ENCODE measurements around the gene RAPGEF1. TPM values are rescaled to one million over a fixed set of nuclear protein-coding genes. Genes with fewer than 3 reads are reported as not detected.

The RAPGEF1 gene
- total RNA-seq, 2 experiments from 2014 or later = 149 to 158 TPM

DNA sequence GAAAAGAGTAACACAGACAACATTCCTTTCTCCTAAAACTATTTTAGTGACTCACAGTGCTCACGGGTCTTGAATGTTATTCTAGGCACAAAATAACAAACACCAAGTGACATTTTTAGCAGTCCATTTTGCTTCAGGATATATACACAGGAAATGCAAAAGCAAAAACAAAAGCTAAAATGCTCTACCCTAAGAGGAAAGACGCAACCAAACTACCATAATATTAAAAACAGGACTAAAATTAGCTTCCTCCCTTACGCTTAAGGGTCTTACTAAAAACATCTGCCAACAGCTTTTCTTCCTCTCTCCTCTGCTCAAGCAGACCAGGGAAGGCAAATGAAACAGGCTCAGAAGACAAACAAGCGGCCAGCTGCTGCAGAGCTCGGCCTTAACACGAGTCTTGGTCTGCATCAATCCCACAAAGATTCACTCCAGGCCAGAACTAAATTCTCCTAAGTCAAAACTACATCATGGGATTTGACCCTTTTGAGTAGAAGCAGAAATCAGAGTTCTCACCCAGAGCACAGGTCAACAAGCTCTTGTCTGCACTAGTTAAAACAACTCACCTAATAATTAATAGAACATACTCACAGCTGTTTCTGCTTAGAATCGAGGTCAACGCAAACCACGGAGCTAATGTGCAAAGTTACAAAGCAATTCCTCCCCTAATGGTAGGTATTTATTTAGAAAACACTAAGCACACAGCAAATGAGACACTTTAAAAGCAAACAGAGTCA lies 62.3 kb downstream of the RAPGEF1 start:
- peak overlapping the region; percentile 88 for H3K4me3 Mint-ChIP-seq
- no peaks in the 10 kb centered on the region for H3K27me3 Mint-ChIP-seq
- H3K27ac Mint-ChIP-seq = peak overlapping the region; percentile 95
- peaks cover 92% of the 10 kb centered on the region for H3K4me1 Mint-ChIP-seq
- no peaks in the 10 kb centered on the region for H3K9me3 Mint-ChIP-seq
- ChIA-PET POLR2A (interaction anchor here (0.7 to 9.2 kb wide), 33 partner anchors 11 to 551 kb away, joined by 3 to 362 read pairs (median 6); partner anchors contain the start of gene RAPGEF1), CTCF (interaction anchor here (0.5 to 8.8 kb wide), 23 partner anchors 10 to 304 kb away, joined by 3 to 87 read pairs (median 5); partner anchors contain the start of gene RAPGEF1)
- peaks cover 41% of the 10 kb centered on the region for H3K36me3 Mint-ChIP-seq (ENCODE audit: low read depth)
- peak; percentile 28 for DNase-seq

DNA sequence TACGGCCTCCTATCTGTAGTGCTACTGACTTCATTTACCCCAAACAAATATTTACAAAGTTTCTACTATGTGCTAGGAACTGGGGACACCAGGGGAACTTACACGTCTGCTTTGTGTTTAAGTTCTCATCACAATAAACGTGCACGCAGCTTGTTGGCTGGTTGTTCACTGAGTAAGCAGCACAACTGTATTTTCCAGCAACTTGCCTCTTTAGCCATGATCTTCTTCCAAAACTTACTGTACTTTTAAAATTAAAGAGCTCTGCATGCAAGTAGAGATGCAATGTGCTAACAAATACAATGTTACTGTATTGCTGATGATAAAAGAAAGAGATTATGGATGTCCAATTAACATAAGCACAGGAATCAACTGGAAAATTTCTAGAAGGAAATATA lies 62.8 kb downstream of the RAPGEF1 start:
- Mint-ChIP-seq H3K4me1 (peaks cover 94% of the 10 kb centered on the region), H3K36me3 (ENCODE audit: low read depth) (peaks cover 42% of the 10 kb centered on the region), H3K27me3 (no peaks in the 10 kb centered on the region), H3K9me3 (no peaks in the 10 kb centered on the region), H3K27ac (peak overlapping the region; percentile 95), H3K4me3 (peak overlapping the region; percentile 88)
- DNase-seq = no peak
- POLR2A ChIA-PET = interaction anchor here (0.9 to 9.2 kb wide), 23 partner anchors 11 to 550 kb away, joined by 3 to 362 read pairs (median 15); partner anchors contain the start of gene RAPGEF1
- CTCF ChIA-PET = interaction anchor here (0.5 to 8.8 kb wide), 19 partner anchors 9 to 304 kb away, joined by 3 to 87 read pairs (median 5); partner anchors contain the start of gene RAPGEF1

DNA sequence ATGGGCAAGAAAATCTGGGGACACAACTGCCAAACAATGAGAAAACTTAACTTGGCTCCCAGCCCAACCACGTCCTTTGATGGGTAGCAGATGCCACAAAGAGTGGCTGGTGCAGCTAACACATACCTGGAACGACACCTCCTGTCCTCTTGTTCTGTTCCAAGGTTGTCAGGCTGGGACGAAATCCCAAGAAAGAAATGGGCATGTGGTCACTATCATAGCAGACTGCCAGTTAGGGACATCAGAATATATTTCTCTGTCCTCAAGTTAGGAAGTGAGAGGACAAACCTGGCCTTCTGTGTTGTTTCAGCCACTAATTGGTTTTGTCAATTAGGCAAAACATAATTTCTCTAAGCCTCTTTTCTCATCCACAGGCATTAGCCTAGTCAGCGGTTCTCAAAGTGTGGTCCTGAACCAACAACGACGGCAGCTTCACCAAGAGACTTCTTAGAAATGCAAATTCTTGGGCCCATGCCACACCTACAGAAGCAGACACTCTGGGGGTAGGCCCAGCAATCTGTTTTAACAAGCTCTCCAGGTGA lies 63.4 kb downstream of the RAPGEF1 start:
- POLR2A ChIA-PET = interaction anchor here (1.0 to 9.2 kb wide), 19 partner anchors 10 to 550 kb away, joined by 3 to 362 read pairs (median 22); partner anchors contain the start of gene RAPGEF1
- H3K27me3 Mint-ChIP-seq = no peaks in the 10 kb centered on the region
- H3K4me3 Mint-ChIP-seq = peak overlapping the region; percentile 88
- H3K9me3 Mint-ChIP-seq = no peaks in the 10 kb centered on the region
- CTCF ChIA-PET = interaction anchor here (0.8 to 8.8 kb wide), 12 partner anchors 9 to 85 kb away, joined by 4 to 87 read pairs (median 8); partner anchors contain the start of gene RAPGEF1
- H3K4me1 Mint-ChIP-seq = peaks cover 94% of the 10 kb centered on the region
- peaks cover 47% of the 10 kb centered on the region for H3K36me3 Mint-ChIP-seq (ENCODE audit: low read depth)
- peak; percentile 60 for DNase-seq
- peak overlapping the region; percentile 95 for H3K27ac Mint-ChIP-seq

DNA sequence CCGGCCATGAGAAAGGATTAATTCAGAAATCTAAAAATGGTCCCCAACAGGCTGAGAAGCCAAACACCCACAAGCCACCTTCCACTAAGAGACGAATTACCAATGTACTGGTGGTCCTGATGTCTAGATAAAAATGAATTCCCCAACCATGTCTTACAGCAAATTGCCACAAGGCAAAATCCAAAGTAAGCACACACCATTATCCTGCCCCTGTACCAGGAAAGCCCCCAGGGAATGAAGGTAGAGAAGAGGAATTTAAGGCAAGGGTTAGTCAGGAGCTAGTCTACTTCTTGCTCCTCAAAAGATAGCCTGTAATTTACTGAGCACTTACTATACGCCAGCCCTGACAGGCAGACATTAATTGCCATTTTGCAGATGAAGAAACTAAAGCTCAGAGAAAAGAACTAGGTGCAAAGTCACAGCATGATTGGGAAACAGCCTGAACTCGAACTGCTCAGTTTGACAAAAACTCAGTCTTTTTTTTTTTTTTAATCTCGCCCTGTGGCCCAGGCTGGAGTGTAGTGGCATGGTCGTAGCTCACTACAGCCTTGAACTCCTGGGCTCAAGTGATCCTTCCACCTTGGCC lies 64.3 kb downstream of the RAPGEF1 start:
- Mint-ChIP-seq H3K27ac (peak overlapping the region; percentile 95), H3K4me3 (peak overlapping the region; percentile 88), H3K27me3 (no peaks in the 10 kb centered on the region), H3K36me3 (ENCODE audit: low read depth) (peaks cover 52% of the 10 kb centered on the region), H3K4me1 (peaks cover 99% of the 10 kb centered on the region), H3K9me3 (no peaks in the 10 kb centered on the region)
- CTCF ChIA-PET = interaction anchor here (1.4 to 8.8 kb wide), 4 partner anchors 33 to 63 kb away, joined by 4 to 87 read pairs (median 42); partner anchors contain the start of gene RAPGEF1
- DNase-seq = no peak
- POLR2A ChIA-PET = interaction anchor here (0.8 to 9.2 kb wide), 13 partner anchors 9 to 680 kb away, joined by 3 to 362 read pairs (median 12); partner anchors contain the start of genes RAPGEF1 and SETX

DNA sequence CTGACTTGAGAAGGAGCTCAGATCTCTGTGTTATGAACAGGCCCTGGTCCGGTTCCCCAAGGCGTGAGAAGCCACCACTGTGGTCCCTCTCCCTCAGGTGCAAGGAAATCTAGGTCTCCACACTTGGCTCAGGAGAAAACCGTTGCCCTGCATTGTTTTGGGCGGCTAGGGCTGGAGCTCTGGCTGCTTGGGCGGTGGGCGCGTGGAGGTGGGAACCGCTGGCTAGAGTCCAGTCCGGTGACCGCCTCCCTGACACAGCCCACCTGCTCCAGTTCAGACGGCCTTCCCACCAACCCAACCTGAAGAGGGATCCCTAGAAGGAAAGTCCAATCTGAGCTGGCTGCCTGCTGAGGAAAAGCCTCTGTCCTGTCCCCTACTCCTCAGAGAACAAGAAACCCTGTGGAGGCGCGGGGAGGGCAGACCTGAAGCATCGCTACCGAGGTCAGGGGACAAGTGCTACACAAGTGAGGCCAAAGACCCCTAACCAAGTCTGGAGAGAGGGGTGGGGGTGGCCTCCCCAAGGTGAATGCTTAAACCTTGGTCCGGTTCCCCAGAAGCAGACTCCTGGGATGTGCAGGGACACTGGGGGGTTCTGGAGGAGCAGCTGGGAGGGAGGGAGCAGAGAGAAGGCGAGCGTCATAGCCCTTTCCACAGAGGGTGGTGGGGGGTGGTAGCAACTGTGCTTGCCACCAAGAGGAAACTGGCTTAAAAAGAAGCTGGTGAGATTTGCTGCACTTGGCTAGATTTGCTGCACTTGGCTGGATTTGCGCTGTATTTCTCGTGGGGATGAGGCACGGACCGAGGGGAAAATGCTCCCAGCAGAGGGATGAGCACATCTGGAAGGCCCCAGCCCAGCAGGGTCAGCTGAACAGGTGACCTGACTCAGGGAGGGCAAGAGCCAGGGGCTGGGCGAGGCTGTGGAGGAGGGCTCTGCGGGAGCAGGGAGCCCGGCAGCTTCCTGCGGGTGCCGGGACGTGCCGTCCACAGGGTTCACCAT lies 65.2 kb downstream of the RAPGEF1 start:
- no peaks in the 10 kb centered on the region for H3K9me3 Mint-ChIP-seq
- no peak for DNase-seq
- peaks cover 52% of the 10 kb centered on the region for H3K36me3 Mint-ChIP-seq (ENCODE audit: low read depth)
- peak overlapping the region; percentile 95 for H3K27ac Mint-ChIP-seq
- no peaks in the 10 kb centered on the region for H3K27me3 Mint-ChIP-seq
- peak overlapping the region; percentile 88 for H3K4me3 Mint-ChIP-seq
- ChIA-PET POLR2A (interaction anchor here (0.6 to 9.2 kb wide), 14 partner anchors 8 to 680 kb away, joined by 3 to 362 read pairs (median 8); partner anchors contain the start of genes RAPGEF1 and SETX), CTCF (interaction anchor here (7.8 to 8.8 kb wide), 2 partner anchors 56 to 63 kb away, joined by 78 to 87 read pairs; partner anchors contain the start of gene RAPGEF1)
- H3K4me1 Mint-ChIP-seq = peaks cover 99% of the 10 kb centered on the region

DNA sequence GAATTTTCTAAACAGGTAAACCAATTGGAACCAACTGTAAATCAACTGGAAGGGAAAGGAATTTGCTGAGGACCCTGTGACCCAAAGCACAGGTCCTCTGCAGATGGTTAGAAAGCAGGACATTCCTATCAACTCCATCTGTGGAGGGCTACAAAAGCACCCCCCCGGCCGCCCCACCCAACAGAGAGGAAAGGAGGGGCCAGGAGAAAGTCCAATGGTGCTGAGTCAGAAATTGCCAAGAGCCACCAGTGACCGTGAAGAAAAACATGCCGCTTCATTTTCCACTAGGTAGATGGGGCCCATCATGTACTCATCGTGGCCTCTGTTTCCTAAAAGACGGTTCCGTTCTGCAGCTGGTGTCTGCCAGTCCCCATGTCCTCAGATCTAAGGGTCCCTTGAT lies 66.3 kb downstream of the RAPGEF1 start:
- POLR2A ChIA-PET = interaction anchor here (0.6 to 9.2 kb wide), 5 partner anchors 13 to 57 kb away, joined by 3 to 362 read pairs (median 3); no protein-coding TSS in a partner anchor

DNA sequence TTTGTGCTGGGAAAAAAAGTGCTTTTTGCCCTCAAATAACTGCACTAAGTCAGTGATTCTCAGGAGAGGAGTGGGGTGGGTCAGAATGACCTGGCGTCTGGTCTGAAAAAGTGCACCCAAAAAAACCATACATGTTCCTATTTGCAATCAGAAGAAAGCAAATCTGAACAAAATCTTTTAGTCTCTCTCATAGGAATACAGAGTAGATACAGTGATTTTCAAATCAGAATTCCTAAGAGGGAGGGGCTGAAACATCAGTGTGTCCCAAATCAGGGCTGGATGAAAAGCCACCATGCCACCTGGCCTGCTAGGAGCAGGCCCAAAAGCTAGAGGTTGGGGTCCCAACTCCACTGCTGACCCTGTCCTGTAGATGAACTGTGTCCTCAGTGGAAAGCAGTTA lies 66.8 kb downstream of the RAPGEF1 start:
- ChIA-PET CTCF (interaction anchor here (0.6 kb wide), 1 partner anchor 38 kb away, joined by 3 read pairs; no protein-coding TSS in a partner anchor), POLR2A (interaction anchor here (1.1 to 9.2 kb wide), 2 partner anchors 37 to 57 kb away, joined by 3 to 362 read pairs; no protein-coding TSS in a partner anchor)
- no peak for DNase-seq
- no peaks in the 10 kb centered on the region for H3K9me3 Mint-ChIP-seq
- H3K27me3 Mint-ChIP-seq = no peaks in the 10 kb centered on the region
- peak overlapping the region; percentile 88 for H3K4me3 Mint-ChIP-seq
- H3K4me1 Mint-ChIP-seq = peaks cover 98% of the 10 kb centered on the region
- H3K36me3 Mint-ChIP-seq (ENCODE audit: low read depth) = peaks cover 52% of the 10 kb centered on the region
- peak overlapping the region; percentile 100 for H3K27ac Mint-ChIP-seq

More for the DNA sequence above, 66.3 kb downstream of the RAPGEF1 start:
- H3K4me1 Mint-ChIP-seq = peaks cover 99% of the 10 kb centered on the region
- H3K9me3 Mint-ChIP-seq = no peaks in the 10 kb centered on the region
- DNase-seq = no peak
- peak overlapping the region; percentile 88 for H3K4me3 Mint-ChIP-seq
- H3K27me3 Mint-ChIP-seq = no peaks in the 10 kb centered on the region
- CTCF ChIA-PET = interaction anchor here (0.6 to 8.8 kb wide), 2 partner anchors 38 to 65 kb away, joined by 3 to 78 read pairs; partner anchors contain the start of gene RAPGEF1
- H3K27ac Mint-ChIP-seq = peak overlapping the region; percentile 95
- peaks cover 52% of the 10 kb centered on the region for H3K36me3 Mint-ChIP-seq (ENCODE audit: low read depth)

DNA sequence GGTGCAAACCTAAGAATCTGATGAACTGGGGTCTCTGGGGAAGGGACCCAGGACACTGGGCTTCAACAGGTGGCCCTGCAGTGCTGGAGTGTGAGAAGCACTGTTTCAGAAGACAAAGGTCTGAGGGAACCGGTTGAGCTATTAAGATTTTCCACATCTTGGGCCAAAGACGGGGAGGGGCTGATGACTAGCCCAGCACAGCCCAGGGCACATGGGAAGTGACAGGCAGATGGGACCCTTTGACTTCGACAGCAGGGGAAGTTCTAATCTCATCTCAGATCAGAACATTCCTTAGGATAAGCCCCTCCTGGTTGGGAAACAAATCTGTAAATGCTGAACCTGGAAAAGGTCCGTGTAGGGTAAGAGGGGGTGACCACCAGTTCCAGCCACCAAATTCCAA lies 67.4 kb downstream of the RAPGEF1 start:
- Mint-ChIP-seq H3K4me1 (peaks cover 98% of the 10 kb centered on the region), H3K4me3 (peak overlapping the region; percentile 88), H3K27ac (peak overlapping the region; percentile 100), H3K27me3 (no peaks in the 10 kb centered on the region), H3K9me3 (no peaks in the 10 kb centered on the region), H3K36me3 (ENCODE audit: low read depth) (peaks cover 55% of the 10 kb centered on the region)
- CTCF ChIA-PET = interaction anchor here (1.2 kb wide), 1 partner anchor 56 kb away, joined by 3 read pairs; no protein-coding TSS in a partner anchor
- DNase-seq = no peak
- POLR2A ChIA-PET = interaction anchor here (1.1 to 1.8 kb wide), 3 partner anchors 37 to 61 kb away, joined by 3 to 9 read pairs (median 7); no protein-coding TSS in a partner anchor

DNA sequence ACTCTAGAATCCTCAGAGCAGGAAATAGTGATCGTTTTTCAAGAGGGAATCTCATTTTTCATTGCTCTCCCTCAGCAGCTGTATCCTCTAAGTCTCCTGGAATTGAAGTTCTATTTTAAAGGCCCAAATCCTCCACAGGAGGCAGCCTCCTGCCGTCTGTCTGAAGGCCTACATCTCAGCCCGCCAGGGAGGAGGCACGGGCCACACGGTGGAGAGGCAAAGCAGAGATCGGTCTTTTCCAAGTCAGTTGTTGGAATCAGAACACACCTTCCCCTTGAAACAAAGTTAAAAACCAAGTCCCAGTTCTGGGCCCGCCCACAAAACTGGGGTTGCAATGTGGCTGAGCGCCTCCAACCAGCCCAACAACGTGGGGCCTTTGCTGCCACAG lies 68.7 kb downstream of the RAPGEF1 start:
- no peak for DNase-seq
- ChIA-PET POLR2A (interaction anchor here (0.9 to 9.5 kb wide), 4 partner anchors 7 to 62 kb away, joined by 3 to 228 read pairs (median 6); no protein-coding TSS in a partner anchor), CTCF (interaction anchor here (1.2 kb wide), 1 partner anchor 58 kb away, joined by 3 read pairs; no protein-coding TSS in a partner anchor)
- H3K4me3 Mint-ChIP-seq = peak overlapping the region; percentile 67
- H3K27ac Mint-ChIP-seq = peak overlapping the region; percentile 100
- no peaks in the 10 kb centered on the region for H3K9me3 Mint-ChIP-seq
- peaks cover 98% of the 10 kb centered on the region for H3K4me1 Mint-ChIP-seq
- H3K27me3 Mint-ChIP-seq = no peaks in the 10 kb centered on the region
- H3K36me3 Mint-ChIP-seq (ENCODE audit: low read depth) = peaks cover 54% of the 10 kb centered on the region

DNA sequence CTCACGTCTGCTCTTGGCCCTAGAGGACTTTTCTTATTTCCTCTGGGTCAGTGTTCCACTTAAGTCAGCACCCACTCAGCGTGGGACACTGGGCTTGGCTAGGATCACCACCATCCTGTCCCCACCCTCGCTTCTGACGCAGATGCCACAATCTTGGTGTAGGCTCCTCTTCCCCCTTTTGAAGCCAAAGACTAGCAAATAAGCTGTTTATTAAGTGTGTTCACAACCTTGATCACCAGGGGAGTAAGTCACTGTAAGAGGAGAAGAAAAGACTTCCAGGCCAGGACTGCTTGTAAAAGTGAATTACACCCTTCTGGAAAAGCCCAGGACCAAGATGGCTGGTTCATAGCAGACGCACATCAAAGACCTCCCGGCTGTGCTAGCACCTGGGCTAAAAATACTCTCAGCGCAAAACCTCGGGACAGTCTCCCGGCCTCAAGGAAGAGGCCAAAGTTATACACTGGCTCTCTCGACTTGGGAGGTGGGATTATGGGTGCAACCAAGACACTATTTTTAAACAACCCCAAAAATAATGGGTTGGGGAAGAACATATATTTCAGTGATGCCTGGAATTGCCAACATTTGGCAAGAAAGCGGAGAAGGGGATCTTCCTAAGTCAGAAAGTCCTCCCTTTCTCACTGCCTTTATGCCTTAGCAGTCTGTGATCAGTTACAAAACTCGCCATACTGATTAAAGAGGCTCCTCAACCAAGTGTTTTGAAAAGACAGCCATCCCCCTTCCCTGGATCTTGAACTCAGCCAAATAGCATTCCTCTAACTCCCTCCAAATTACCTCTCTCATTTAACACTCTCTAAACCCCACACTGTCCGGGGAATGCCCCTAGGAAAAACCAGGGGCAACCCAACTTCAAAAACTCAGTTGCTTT lies 69.4 kb downstream of the RAPGEF1 start:
- H3K27ac Mint-ChIP-seq = peak overlapping the region; percentile 100
- no peaks in the 10 kb centered on the region for H3K27me3 Mint-ChIP-seq
- H3K4me3 Mint-ChIP-seq = peak overlapping the region; percentile 67
- ChIA-PET CTCF (interaction anchor here (1.0 to 1.2 kb wide), 2 partner anchors 29 to 58 kb away, joined by 3 read pairs; no protein-coding TSS in a partner anchor), POLR2A (interaction anchor here (0.9 to 9.5 kb wide), 5 partner anchors 8 to 63 kb away, joined by 3 to 238 read pairs (median 61); partner anchors contain the start of gene RAPGEF1)
- peaks cover 98% of the 10 kb centered on the region for H3K4me1 Mint-ChIP-seq
- peak; percentile 40 for DNase-seq
- H3K9me3 Mint-ChIP-seq = no peaks in the 10 kb centered on the region
- peaks cover 55% of the 10 kb centered on the region for H3K36me3 Mint-ChIP-seq (ENCODE audit: low read depth)
